Osteoblast (primary cell): ENCODE measurements around the gene ARHGEF17. TPM values are rescaled to one million over a fixed set of nuclear protein-coding genes. Genes with fewer than 3 reads are reported as not detected.

ENCODE experiments used
- DNase-seq: peaks from one replicate; pipeline ENCODE4 v3.0.0; 2011; ENCODE audit warnings: low spot score, mixed read lengths; ENCODE audit not compliant: insufficient read length; ENCODE audit errors: missing footprints
- H2AFZ ChIP-seq: 2 replicates; pipeline ENCODE4 v1.6.0; 2011; ENCODE audit warnings: mild to moderate bottlenecking, low read length
- H3K27ac ChIP-seq: 2 replicates; pipeline ENCODE4 v1.5.1; 2011; ENCODE audit warnings: mild to moderate bottlenecking, low read depth, low read length, moderate library complexity
- H3K27me3 ChIP-seq: 2 replicates; pipeline ENCODE4 v1.6.0; 2012; ENCODE audit warnings: mild to moderate bottlenecking, control low read depth, inconsistent platforms, low read length, moderate library complexity; ENCODE audit not compliant: insufficient read depth
- H3K36me3 ChIP-seq: 2 replicates; pipeline ENCODE4 v1.5.1; 2011; ENCODE audit warnings: mild to moderate bottlenecking, low read length, control low read depth, moderate library complexity; ENCODE audit not compliant: insufficient read depth
- H3K4me1 ChIP-seq: 2 replicates; pipeline ENCODE4 v1.5.1; 2011; ENCODE audit warnings: mild to moderate bottlenecking, low read length, control low read depth, moderate library complexity; ENCODE audit not compliant: insufficient read depth
- H3K4me2 ChIP-seq: 2 replicates; pipeline ENCODE4 v1.6.0; 2011; ENCODE audit warnings: mild to moderate bottlenecking, low read length; ENCODE audit not compliant: insufficient read depth
- H3K4me3 ChIP-seq: fragments of 200-600 bp; sonication (generic); 3 replicates; pipeline ENCODE4 v1.5.1; 2012; ENCODE audit warnings: mild to moderate bottlenecking, low read length, inconsistent platforms; ENCODE audit not compliant: insufficient read depth
- H3K79me2 ChIP-seq: 2 replicates; pipeline ENCODE4 v1.6.0; 2012; ENCODE audit warnings: mild to moderate bottlenecking, low read length, control low read depth, inconsistent platforms; ENCODE audit not compliant: insufficient read depth
- H3K9me3 ChIP-seq: 2 replicates; pipeline ENCODE4 v1.5.1; 2011; ENCODE audit warnings: low read depth, low read length, control low read depth
- H4K20me1 ChIP-seq: 2 replicates; pipeline ENCODE4 v1.6.0; 2012; ENCODE audit warnings: mild to moderate bottlenecking, low read length, control low read depth; ENCODE audit not compliant: insufficient read depth
- CTCF ChIP-seq: IDR thresholded peaks from 2 replicates; pipeline ENCODE4 v1.5.1; 2011; ENCODE audit warnings: mild to moderate bottlenecking, low read depth, low read length, moderate library complexity; ENCODE audit errors: extremely low read depth
- total RNA-seq: library from RNA; depleted of rRNA; stranded (reverse); fragments of >200 nt; gene quantifications from 2 replicates; pipeline ENCODE4 v1.2.3, GENCODE V29; 2012

ARHGEF17 gene
- total RNA-seq, 1 donor, result 67.0 TPM

- Histone ChIP-seq H2AFZ (no peak overlapping the region), H3K27me3 (no peaks in the 10 kb centered on the region), H3K4me1 (peaks cover 39% of the 10 kb centered on the region), H4K20me1 (peaks cover 95% of the 10 kb centered on the region), H3K27ac (peak overlapping the region; percentile 14), H3K4me2 (no peak overlapping the region), H3K79me2 (peaks cover 98% of the 10 kb centered on the region), H3K4me3 (no peak overlapping the region), H3K9me3 (no peaks in the 10 kb centered on the region), H3K36me3 (peaks cover 22% of the 10 kb centered on the region)
- no peak for TF ChIP-seq CTCF
- peak; percentile 36 for DNase-seq
Observed at GRCh38 chr11:73337846-73338245, 29.8 kb downstream of the ARHGEF17 start.

- no peak for DNase-seq
- TF ChIP-seq CTCF, result no peak
- Histone ChIP-seq H3K27ac (no peak overlapping the region), H3K4me2 (no peak overlapping the region), H4K20me1 (peaks cover 93% of the 10 kb centered on the region), H3K9me3 (no peaks in the 10 kb centered on the region), H3K4me1 (peaks cover 38% of the 10 kb centered on the region), H3K36me3 (peaks cover 20% of the 10 kb centered on the region), H3K27me3 (no peaks in the 10 kb centered on the region), H3K79me2 (peaks cover 98% of the 10 kb centered on the region), H3K4me3 (no peak overlapping the region), H2AFZ (no peak overlapping the region)
Observed at GRCh38 chr11:73338279-73338678, 30.2 kb downstream of the ARHGEF17 start.

GRCh38 chr11:73340164-73340563, 32.1 kb downstream of the ARHGEF17 start:
- Histone ChIP-seq H3K4me3 (no peak overlapping the region), H4K20me1 (peaks cover 93% of the 10 kb centered on the region), H3K9me3 (no peaks in the 10 kb centered on the region), H3K4me2 (no peak overlapping the region), H3K79me2 (peaks cover 98% of the 10 kb centered on the region), H3K36me3 (peaks cover 23% of the 10 kb centered on the region), H3K27me3 (no peaks in the 10 kb centered on the region), H2AFZ (no peak overlapping the region), H3K27ac (no peak overlapping the region), H3K4me1 (peaks cover 31% of the 10 kb centered on the region)
- TF ChIP-seq CTCF, result no peak
- DNase-seq, result peak; percentile 86

- TF ChIP-seq CTCF, result no peak
- peaks cover 26% of the 10 kb centered on the region for H3K4me1 ChIP-seq
- peak overlapping the region; percentile 72 for H3K4me2 ChIP-seq
- DNase-seq, result peak; percentile 84
- no peaks in the 10 kb centered on the region for H3K27me3 ChIP-seq
- no peak overlapping the region for H2AFZ ChIP-seq
- H3K79me2 ChIP-seq, result peaks cover 99% of the 10 kb centered on the region
- no peaks in the 10 kb centered on the region for H3K9me3 ChIP-seq
- peak overlapping the region; percentile 35 for H3K4me3 ChIP-seq
- H4K20me1 ChIP-seq, result peaks cover 94% of the 10 kb centered on the region
- H3K36me3 ChIP-seq, result peaks cover 13% of the 10 kb centered on the region
- no peak overlapping the region for H3K27ac ChIP-seq
Observed at GRCh38 chr11:73342633-73343032, 34.6 kb downstream of the ARHGEF17 start.
